NCI-H2107 treated with DMSO at 0.1 percent for 48 hours (cell line): Measurements from ENCODE around the gene G6PD.
"Not testable (repeated sequence)": the region's sequence is repeated elsewhere in the genome, so short reads cannot be mapped to it uniquely, and the experiment has no call there.

Source experiments
- DNase-seq: peaks from one replicate; lab custom pipeline; 2025; ENCODE audit not compliant: unreplicated experiment; lab: John Stamatoyannopoulos, UW

Gene G6PD

DNA sequence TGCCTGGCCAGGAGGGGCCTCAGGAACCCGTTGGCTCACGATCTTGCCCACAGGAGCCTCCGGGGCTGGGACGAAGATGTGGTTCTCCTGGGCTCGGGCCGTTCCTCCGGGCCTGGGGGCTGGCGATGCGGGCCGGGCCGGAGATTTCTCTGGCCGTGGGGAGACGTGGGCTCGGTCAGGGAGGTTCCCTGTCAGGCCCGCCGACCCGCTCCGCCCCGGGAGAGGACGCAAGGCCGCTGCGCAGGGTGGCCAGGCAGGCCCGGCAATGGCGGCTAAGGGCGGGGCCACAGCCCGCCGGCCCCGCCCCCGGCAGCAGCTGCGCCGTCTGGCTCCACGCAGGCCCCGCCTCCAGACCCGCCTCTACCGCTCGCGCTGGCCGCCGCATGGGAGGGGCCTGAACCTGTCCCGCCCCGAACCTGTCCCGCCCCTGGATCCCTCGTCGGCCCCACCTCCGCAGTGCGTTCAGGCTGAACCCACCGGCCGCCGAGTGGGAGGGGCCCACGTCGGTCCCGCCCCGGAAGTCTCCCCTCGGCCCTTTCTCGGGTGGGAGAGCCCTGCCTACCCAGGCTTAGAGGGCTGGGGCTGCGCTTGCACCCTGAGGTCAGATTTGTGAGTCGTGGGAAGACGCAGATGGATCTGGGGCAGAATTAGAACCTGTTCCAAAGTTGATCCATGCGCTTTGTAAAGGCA lies 30.5 kb downstream of the G6PD start, which contains the start of gene FAM3A:
Gene FAM3A, minus strand, starts transcription at position 267 of the 690 bp plus-strand sequence. CDS start 460 bp downstream, outside the sequence.
- DNase-seq, result peak; percentile 83

DNA sequence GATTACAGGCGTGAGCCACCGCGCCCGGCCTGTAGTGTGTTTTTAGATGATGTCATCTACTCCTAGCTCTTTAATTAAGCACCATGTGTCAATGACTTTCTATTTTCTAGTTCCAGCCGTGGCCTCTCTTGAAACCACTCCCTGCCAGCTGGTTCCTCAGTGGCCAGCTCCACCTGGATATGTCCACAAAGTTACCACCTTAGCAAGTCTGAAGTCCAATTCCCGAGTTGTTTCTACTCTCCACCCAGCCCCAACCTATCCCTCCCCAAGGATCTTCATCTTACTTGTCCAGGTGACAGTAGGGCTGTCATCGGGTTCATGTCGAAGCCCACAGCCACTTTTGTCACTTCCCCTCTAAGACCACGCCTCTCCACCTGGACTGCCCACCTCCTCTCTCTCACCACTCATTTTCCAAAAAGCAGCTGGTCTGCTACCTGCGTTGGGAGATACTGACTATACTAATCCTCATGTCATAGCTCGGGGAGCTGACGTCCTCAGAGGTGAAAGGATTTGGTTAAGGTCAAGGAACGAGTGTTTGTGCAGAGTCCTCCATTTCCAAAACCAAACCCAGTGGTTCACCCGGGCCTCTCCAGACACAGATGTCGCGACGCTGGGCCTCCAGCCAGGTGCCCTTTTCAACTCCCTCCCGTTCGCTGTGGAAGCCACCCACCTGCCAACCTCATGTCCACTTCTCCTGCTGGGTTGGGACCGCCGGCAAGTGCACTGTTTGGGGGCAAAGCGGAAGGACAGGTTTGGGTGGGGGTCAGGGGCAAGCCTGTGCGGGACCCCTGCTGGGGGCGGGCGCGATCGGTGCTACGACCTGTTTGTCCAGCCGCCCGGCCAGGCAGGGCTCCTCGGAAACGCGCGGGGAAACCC lies 31.3 kb downstream of the G6PD start:
- no peak for DNase-seq

DNA sequence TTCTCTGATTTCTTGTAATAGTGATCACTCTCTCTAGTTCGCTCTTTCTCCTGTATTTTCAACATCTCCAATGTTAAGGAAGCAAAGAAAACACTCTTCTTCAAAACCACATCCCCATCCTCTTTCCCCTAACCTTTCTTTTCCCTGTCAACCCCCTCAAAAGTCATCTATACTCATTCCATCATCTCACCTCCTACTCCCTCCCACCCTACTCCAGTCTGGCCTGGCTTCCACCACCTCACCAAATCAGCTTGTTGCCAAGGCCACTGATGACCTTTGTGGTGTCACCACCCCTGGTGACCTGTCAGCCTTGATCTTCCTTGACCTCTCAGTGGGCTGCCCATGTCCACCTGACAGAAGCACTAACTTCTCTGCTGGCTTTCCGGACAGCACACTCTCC lies 32.9 kb downstream of the G6PD start:
- DNase-seq, result no peak

DNA sequence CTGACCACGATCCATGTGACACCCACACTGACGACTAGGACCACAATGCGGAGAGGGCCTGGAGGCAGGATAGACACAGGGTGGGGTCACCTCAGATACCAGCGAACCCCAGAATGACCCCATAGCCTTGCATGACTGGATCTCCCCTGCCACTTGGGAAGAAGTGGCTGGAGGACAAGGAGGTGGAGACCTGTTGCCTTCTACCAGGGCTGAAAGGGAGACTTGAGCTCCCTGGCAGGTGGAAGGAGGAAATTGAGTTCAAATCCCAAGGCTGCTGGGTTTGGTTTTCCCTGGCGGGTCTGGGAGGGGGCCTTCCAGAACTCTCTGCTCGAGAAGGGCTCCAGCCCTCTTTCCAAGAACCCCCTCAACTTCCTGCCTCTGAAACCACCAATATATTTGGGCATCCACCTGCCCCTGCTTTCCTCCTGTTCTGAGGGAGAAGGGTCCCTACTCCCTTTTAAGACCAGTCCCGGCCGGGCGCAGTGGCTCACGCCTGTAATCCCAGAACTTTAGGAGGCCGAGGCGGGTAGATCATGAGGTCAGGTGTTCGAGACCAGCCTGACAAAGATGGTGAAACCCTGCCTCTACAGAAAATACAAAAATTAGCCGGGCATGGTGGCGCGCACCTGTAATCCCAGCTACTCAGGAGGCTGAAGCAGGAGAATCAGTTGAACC lies 33.6 kb downstream of the G6PD start:
- DNase-seq, result no peak

DNA sequence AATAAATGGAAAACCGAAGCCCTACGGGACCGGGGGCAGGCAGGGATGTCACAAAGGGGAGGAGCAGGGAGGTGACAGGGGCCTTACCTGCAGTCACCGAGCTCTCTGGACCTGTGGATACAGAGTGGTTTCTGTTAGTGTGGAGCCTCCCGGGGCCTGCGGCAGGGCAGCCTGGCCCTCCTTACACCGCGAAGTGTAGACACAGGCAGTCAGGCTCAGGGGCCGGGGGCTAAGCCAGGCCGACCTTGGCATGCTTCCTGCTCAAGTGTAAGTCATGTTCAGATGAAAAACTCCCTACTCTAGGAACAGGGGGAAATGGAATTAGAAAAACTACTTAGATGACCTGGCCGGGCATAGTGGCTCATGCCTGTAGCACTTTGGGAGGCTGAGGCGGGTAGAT lies 34.9 kb downstream of the G6PD start:
- DNase-seq, result no peak

DNA sequence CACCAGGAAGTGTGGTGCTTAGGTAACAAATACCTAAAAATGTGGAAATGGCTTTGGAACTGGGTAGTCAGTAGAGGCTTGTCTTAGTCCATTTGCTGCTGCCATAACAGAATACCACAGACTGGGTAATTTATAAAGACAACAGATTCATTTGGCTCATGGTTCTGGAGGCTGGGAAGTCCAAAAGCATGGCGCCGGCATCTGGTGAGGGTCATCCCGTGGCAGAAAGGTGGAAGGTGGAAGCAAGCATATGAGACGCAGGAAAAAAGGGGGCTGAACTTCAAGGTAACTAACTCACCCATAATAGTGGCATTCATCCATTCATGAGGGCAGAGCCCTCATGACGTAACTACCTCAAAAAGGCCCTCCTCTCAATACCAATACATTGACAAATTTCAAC lies 37.2 kb downstream of the G6PD start:
- no peak for DNase-seq

DNA sequence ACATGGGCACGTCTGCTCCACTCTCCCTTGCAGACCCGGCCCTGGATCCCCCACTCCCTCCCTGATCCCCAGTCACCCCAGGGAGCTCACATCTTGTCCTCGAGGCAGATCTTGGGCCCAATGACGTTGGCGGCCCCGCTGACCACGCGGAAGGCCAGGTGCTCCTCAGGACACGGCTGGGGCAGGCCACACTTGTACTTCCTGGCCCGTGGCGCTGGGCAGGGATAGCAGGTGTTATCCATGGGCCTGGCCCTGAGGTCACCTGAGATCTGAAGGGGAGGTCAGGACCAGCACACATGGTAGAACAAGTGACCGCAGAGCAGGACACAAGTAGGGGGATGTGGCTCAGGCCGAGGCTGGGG lies 38.3 kb downstream of the G6PD start:
- no peak for DNase-seq

DNA sequence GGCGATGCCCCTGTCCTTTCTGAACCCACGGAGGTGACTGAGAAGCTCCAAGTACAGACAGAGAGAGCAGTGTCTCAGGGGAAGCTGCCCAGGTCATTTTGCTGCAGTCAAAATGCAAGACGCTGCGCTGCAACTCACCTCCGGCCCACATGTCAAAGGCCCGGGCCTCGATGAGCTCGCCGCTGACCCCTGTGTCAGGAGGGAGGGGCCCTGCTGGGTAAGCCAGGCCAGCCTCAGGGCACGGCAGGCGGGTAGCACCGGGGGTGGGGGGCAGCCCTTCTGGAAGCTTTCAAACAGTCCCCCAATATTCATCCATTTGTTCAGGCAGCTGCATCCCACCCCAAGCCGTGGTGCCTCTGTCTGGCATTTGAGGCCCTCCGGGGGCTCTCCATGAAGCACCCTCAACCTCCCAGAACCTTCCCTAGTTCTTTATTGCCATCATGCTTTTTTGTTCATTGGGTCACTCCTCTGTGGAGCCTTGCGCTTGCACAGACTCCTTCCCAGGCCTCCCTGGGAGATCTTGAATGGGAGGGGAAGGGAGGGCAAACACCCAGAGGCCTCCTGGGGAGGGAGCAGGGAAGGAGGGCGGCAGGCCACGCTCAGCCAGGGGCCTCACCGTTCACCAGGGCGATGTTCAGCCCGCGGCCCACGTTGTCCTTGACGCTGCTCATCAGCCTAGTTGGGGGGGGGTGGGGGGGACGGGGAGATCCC lies 38.8 kb downstream of the G6PD start:
- no peak for DNase-seq

DNA sequence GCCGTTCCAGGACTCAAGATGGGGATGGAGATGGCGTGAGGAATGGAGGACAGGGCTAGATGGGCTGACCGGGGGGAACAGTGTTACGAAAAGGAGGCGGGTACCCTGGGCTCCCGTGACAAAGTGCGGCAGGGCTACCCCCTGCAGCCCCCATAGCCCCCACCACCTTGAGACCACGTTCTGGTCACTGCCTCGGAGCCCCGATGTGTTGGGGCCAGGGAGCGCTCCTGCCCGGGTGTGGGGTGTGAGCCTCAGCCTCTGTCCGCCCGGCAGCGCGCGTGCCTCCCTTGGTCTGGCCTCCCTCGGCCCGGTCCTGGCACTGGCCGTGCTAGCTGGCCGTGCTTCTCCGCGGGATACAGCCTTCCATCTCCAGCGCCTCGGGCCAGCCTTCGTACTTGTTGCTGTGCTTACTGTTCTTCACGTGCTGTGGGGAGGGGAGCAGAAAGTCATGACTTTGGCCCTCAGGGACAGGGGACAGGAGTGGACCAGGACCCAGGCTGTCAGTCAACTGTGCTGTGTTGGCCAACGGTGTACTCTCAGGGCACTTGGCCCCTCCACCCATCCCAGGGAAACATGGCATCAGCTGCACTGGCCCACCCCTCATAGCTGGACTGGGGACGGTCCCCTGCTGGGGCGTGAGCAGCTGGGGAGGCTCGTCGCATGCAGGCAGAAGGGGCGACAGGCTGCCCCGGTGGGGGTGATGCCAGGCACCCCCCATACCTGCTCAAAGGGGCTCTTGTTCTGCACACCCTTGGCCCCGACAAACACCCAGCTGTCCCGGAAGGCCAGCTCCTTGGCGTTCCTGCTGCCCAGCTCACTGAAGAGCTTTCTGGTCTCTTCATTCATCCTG lies 39.9 kb downstream of the G6PD start:
- DNase-seq, result no peak

DNA sequence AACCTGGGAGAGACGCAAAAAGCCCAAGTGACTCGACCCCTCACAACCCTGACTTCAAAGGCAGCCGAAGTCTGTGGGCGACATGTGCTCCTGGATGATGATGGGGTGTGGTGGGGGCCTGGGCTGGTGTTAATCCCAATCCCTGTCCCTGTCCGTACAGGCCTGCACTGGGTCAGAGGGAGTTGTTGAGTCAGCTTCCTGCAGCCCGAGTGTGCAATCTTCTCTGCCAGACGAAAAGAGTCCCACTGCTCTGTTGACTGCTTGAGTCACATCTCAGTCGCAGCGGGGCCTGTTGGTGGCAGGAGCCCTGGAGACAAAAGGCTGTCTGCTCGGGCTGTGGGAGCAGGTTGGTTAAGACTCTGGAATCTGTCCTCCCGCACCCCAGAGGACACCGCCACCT lies 40.9 kb downstream of the G6PD start:
- DNase-seq, result no peak

DNA sequence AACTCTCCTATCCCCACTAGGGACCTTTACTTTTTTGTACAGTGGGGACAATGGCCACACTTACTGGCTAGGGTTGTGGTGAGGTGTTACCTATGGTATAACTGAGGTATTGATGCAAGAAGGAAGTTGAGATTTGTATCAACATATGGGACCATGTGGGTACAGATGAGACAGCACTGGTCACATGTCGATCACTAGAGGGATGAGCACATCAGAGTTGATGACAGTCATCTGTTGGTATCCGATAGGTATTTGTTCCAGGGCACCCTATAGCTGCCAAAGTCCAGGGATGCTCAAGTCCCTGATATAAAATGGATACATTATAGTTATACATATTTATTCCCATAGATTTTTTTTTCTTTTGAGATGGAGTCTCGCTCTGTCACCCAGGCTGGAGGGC lies 43.7 kb downstream of the G6PD start:
- no peak for DNase-seq

DNA sequence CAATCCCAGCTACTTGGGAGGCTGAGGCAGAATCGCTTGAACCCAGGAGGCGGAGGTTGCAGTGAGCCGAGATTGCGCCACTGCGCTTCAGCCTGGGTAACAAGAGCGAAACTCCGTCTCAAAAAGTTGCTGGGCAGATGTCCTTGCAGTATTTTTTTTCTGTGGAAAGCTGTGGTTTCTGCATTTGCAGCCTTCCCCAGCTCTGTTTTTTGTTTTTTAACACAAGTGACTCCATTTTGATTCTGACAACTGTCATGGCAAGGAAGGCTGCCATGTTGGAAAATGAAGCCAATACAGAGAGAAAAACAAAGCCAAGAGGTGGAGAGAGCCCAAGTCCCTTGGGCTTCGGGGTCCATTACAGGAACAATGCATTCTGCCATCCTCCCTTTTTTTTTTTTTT lies 44.5 kb downstream of the G6PD start:
- no peak for DNase-seq

DNA sequence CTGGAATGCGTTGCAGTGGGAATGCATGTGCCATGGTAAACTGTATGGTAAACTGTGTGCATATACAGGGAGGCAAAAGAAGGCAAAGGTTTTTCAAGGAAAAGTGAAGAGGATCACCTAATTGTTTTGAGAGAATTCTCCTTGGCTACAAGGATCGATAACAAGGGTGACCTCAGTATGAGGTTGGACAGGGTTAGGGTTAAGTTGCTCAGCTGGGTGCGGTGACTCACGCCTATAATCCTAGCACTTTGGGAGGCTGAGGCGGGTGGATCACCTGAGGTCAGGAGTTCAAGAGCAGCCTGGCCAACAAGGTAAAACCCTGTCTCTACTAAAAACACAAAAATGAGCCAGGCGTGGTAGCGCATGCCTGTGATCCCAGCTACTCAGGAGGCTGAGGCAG lies 45.2 kb downstream of the G6PD start:
- DNase-seq, result not testable (repeated sequence)

DNA sequence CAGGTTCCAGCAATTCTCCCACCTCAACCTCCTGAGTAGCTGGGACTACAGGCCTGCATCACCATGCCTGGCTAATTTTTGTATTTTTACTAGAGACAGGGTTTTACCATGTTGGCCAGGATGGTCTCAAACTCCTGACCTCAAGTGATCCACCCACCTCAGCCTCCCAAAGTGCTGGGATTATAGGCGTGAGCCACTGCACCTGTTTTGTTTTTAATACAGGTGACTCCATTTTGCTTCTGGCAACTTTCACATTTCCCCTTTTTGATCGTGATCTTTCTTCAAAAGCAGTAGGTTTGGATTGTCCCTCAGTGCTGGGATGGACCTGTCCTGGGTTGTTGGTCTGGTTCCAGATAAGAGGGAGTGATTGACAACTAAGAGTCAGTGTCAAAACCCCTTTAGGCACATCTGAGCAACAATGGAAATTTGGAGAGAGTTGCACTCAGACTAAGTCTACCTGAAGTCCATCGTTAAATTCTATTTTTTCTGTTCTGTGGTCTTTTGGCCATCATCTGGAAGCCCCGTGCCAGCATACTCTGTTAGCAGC lies 50.0 kb downstream of the G6PD start:
- DNase-seq, result not testable (repeated sequence)

DNA sequence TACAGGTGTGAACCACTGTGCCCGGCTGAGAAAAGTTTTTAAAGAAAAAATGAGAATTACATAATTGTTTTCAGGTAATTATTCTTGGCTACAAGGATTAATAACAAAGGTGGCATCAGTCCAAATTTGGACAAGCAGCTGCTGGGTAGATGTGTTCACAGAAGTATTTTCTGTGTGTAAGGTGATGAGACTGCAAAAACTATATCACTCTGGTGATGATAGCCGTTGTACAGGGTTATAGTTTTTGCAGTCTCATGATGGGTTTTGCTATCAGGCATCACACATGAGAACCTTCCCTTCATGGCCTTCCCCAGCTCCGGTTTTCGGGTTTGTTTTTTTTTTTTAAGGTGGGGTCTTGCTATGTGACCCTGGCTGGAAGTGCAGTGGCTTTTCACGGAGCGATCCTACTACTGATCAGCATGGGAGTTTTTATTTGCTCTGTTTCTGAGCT lies 51.1 kb downstream of the G6PD start:
- DNase-seq, result no peak

DNA sequence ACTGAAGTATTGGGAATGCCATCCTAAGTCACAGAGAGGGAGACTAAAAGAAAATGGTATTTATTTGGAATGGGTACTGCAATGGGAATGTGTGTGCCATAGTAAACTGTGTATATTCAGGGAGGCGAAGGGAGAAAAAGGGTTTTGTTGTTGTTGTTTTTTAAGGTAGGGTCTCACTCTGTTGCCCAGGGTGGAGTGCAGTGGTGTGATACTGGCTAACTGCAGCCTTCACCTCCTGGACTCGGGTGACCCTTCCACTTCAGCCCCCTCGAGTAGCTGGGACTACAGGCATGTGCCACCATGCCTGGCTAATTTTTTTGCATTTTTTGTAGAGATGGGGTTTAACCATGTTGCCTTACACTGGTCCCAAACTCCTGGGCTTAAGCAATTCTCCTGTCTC lies 51.9 kb downstream of the G6PD start:
- DNase-seq, result no peak

DNA sequence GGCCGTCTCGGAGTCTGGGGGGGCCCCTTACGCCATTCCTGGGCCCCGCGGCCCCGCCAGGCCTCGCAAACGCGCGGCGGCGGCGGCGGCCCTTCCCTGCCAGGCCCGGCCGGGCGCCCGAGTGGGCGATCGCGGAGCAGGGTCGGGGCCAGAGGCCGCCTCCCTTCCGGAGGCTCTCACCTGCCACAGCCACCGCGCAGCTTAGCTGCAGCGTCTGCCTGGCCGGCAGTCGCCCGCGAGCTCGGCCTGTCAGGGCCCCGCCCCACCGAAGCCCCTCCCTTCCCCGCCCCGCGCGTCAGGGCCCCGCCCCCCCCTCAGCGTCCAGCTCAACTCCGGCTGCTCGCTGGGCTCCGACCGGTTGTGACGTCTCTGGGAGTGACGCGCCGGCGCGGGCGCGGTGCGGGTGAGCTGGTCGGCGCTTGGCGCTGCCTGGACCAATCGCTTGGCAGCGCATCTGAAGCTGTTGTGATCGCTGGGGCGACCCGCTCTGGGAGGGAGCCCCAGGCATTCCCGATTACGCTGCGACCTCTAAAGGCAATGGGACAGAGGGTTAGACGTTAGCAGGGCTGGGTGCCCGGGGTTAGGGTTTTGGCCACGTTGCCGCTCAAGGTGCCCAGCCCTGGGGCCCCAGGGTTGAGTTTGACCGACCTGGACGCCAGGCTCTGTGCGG lies 56.1 kb downstream of the G6PD start, which contains the start of gene SLC10A3:
Gene SLC10A3, minus strand, starts transcription at position 216 of the 670 bp plus-strand sequence. CDS start 1,689 bp downstream, outside the sequence.
- DNase-seq, result peak; percentile 81

DNA sequence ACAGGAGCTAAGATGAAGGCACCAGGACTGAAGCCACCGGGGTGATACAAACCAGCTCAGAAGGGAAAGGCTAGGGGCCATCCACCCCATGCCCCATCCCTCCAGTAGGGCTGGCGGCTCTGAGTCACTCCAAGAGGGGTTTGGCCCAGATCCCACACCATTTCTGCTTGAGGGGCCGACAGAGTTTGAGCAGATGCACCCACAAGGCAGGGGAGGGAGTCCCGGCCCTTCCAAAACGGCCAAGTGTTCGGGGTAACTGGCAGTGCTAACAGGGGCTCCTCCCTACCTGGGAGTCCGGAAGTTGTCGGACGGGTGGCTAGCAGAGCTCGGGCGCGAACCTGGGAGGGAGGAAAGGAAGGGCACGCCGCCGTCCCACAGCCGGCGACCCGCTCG lies 56.6 kb downstream of the G6PD start:
- DNase-seq, result no peak

DNA sequence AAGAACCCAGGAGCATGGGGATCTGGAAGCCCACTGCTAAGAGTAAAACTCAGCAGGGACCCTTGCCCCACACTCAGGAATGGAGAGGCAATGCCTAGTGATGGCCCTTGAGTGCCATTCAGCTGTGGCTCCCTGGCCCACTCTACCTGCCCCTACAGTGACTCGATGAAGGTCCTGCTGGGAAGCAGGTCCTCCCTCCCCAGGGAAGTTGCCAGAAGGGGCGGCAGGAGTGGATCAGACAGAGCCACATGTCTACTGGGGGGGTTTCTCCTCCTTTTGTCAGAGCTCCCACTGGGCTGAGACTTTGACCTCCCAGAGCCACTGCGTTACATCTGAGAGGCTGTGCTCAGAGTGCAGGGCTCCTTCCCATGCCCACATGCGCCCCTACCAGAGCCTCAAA lies 57.5 kb downstream of the G6PD start:
- DNase-seq, result no peak
